Measurements from ENCODE around the gene RMND5B. TPM values are rescaled to one million over a fixed set of nuclear protein-coding genes. Genes with fewer than 3 reads are reported as not detected.

RMND5B gene
- total RNA-seq, 1 experiment from 2014 or later, result 48.4 TPM

DNA sequence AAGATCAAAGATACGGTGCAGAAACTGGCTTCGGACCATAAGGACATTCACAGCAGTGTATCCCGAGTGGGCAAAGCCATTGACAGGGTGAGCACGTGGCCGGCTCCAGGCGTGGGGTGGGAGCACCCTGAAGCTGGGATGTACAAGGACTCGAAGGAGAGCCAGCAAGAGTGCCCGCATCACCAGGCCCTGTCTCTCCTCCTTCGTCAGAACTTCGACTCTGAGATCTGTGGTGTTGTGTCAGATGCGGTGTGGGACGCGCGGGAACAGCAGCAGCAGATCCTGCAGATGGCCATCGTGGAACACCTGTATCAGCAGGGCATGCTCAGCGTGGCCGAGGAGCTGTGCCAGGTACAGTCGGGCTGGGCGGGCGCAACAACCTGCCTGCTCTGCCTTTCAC is 11.8 kb downstream of the RMND5B start:
- Mint-ChIP-seq H3K27ac (ENCODE audit: unreplicated experiment) (no peak overlapping the region), H3K27me3 (ENCODE audit: insufficient read depth, unreplicated experiment) (no peaks in the 10 kb centered on the region), H3K36me3 (ENCODE audit: insufficient read depth, unreplicated experiment) (peaks cover 74% of the 10 kb centered on the region), H3K4me1 (ENCODE audit: low read depth, unreplicated experiment) (no peaks in the 10 kb centered on the region), H3K4me3 (ENCODE audit: unreplicated experiment) (no peak overlapping the region), H3K9me3 (ENCODE audit: unreplicated experiment) (no peaks in the 10 kb centered on the region)
- 0 out of 2 replicates have a peak, but pooled peaks cover 5% of the 10 kb centered on the region for H3K36me3 ChIP-seq (ENCODE audit: control insufficient read depth, insufficient read depth, low read length)
- H3K27me3 ChIP-seq (replicated peaks; ENCODE audit: control insufficient read depth, insufficient read depth, low read length), result no peaks in the 10 kb centered on the region
- ChIA-PET CTCF (interaction anchor here (2.1 kb wide), 1 partner anchor 67 kb away, joined by 15 read pairs; no protein-coding TSS in a partner anchor), POLR2A (no interaction called here)
- no peak for DNase-seq
- H3K4me1 ChIP-seq, result peaks cover 3% of the 10 kb centered on the region; the same call in 1 of the 2 replicates
- no peak overlapping the region for H3K4me3 ChIP-seq (ENCODE audit: low read depth, low read length)
- H3K9me3 ChIP-seq, result no peaks in the 10 kb centered on the region
- BruUV-seq (replicated peaks), result no TSS peak
- TF ChIP-seq, protein P1, sequence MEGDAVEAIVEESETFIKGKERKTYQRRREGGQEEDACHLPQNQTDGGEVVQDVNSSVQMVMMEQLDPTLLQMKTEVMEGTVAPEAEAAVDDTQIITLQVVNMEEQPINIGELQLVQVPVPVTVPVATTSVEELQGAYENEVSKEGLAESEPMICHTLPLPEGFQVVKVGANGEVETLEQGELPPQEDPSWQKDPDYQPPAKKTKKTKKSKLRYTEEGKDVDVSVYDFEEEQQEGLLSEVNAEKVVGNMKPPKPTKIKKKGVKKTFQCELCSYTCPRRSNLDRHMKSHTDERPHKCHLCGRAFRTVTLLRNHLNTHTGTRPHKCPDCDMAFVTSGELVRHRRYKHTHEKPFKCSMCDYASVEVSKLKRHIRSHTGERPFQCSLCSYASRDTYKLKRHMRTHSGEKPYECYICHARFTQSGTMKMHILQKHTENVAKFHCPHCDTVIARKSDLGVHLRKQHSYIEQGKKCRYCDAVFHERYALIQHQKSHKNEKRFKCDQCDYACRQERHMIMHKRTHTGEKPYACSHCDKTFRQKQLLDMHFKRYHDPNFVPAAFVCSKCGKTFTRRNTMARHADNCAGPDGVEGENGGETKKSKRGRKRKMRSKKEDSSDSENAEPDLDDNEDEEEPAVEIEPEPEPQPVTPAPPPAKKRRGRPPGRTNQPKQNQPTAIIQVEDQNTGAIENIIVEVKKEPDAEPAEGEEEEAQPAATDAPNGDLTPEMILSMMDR (IDR thresholded peaks at IDR 0.05; ENCODE audit: insufficient read depth in 1 of 2, low read depth in 1 of 2, low read length in 1 of 2, severe bottlenecking in 1 of 2, unreplicated experiment in 1 of 2), result no peak
- intact Hi-C loops (cut with micrococcal nuclease; ENCODE audit: unreplicated experiment), result no loop called here

DNA sequence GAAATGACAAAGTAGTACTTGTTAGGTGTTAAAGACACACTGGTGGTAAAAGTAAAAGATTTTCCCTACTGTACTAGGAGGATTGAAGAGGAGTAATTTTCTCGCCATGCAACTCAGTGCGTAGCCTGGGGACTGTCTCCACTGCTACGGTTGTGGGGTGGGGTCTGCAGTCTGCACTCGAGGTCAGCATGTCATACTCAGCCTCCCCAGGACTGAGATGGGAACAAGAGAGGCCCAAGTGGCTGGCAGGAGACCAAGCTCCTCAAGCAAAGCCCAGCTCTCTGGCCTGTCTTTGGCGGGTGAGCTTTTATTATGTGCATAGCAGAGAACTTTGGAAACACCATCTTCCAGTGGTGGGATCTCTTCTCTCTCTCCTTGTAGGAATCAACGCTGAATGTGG is 12.4 kb downstream of the RMND5B start:
- no peaks in the 10 kb centered on the region for H3K27me3 Mint-ChIP-seq (ENCODE audit: insufficient read depth, unreplicated experiment)
- H3K27ac Mint-ChIP-seq (ENCODE audit: unreplicated experiment), result no peak overlapping the region
- DNase-seq, result no peak
- H3K4me3 Mint-ChIP-seq (ENCODE audit: unreplicated experiment), result no peak overlapping the region
- Histone ChIP-seq H3K9me3 (no peaks in the 10 kb centered on the region), H3K4me3 (ENCODE audit: low read depth, low read length) (no peak overlapping the region), H3K4me1 (peaks cover 3% of the 10 kb centered on the region; the same call in 1 of the 2 replicates), H3K27me3 (replicated peaks; ENCODE audit: control insufficient read depth, insufficient read depth, low read length) (no peaks in the 10 kb centered on the region), H3K36me3 (ENCODE audit: control insufficient read depth, insufficient read depth, low read length) (0 out of 2 replicates have a peak, but pooled peaks cover 5% of the 10 kb centered on the region)
- CTCF ChIA-PET, result interaction anchor here (1.6 to 2.1 kb wide), 2 partner anchors 10 to 68 kb away, joined by 5 to 15 read pairs; partner anchors contain the start of gene NHP2
- no TSS peak for BruUV-seq (replicated peaks)
- intact Hi-C loops (cut with micrococcal nuclease; ENCODE audit: unreplicated experiment), result no loop called here
- peaks cover 75% of the 10 kb centered on the region for H3K36me3 Mint-ChIP-seq (ENCODE audit: insufficient read depth, unreplicated experiment)
- TF ChIP-seq, protein P1 (IDR thresholded peaks at IDR 0.05; ENCODE audit: insufficient read depth in 1 of 2, low read depth in 1 of 2, low read length in 1 of 2, severe bottlenecking in 1 of 2, unreplicated experiment in 1 of 2), result no peak
- H3K9me3 Mint-ChIP-seq (ENCODE audit: unreplicated experiment), result no peaks in the 10 kb centered on the region
- POLR2A ChIA-PET, result no interaction called here
- H3K4me1 Mint-ChIP-seq (ENCODE audit: low read depth, unreplicated experiment), result no peaks in the 10 kb centered on the region

DNA sequence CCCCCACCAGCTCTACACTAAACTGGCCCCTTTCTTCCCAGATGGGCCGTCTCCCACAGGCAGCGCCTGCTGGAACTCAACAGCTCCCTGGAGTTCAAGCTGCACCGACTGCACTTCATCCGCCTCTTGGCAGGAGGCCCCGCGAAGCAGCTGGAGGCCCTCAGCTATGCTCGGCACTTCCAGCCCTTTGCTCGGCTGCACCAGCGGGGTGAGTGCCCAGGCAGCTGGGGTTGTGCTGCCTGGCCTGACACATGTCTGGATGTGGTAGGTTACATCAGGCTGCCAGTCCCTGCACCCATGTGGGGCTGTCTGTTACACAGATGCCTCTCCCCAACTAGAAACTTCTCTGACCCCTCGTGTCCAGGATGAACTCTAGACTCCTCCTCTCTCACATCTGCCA is 13.1 kb downstream of the RMND5B start:
- Mint-ChIP-seq H3K27me3 (ENCODE audit: insufficient read depth, unreplicated experiment) (no peaks in the 10 kb centered on the region), H3K4me1 (ENCODE audit: low read depth, unreplicated experiment) (no peaks in the 10 kb centered on the region), H3K27ac (ENCODE audit: unreplicated experiment) (no peak overlapping the region), H3K4me3 (ENCODE audit: unreplicated experiment) (no peak overlapping the region), H3K36me3 (ENCODE audit: insufficient read depth, unreplicated experiment) (peaks cover 74% of the 10 kb centered on the region), H3K9me3 (ENCODE audit: unreplicated experiment) (no peaks in the 10 kb centered on the region)
- Histone ChIP-seq H3K4me1 (peaks cover 3% of the 10 kb centered on the region; the same call in 1 of the 2 replicates), H3K4me3 (ENCODE audit: low read depth, low read length) (no peak overlapping the region), H3K9me3 (no peaks in the 10 kb centered on the region), H3K36me3 (ENCODE audit: control insufficient read depth, insufficient read depth, low read length) (peaks cover 5% of the 10 kb centered on the region; the same call in 1 of the 2 replicates), H3K27me3 (replicated peaks; ENCODE audit: control insufficient read depth, insufficient read depth, low read length) (no peaks in the 10 kb centered on the region)
- no TSS peak for BruUV-seq (replicated peaks)
- CTCF ChIA-PET, result interaction anchor here (1.6 to 2.1 kb wide), 2 partner anchors 10 to 68 kb away, joined by 5 to 15 read pairs; partner anchors contain the start of gene NHP2
- POLR2A ChIA-PET, result no interaction called here
- intact Hi-C loops (cut with micrococcal nuclease; ENCODE audit: unreplicated experiment), result no loop called here
- DNase-seq, result no peak
- TF ChIP-seq, protein P1 (IDR thresholded peaks at IDR 0.05; ENCODE audit: insufficient read depth in 1 of 2, low read depth in 1 of 2, low read length in 1 of 2, severe bottlenecking in 1 of 2, unreplicated experiment in 1 of 2), result no peak

All from Caco-2 (cell line).